GM12891 (cell line): ENCODE measurements around the gene TXNDC5.

Source experiments
- POLR2A ChIP-seq: IDR thresholded peaks from 2 replicates; pipeline ENCODE4 v1.6.1; 2011; ENCODE audit warnings: low read depth, low read length, control low read depth
- POLR2AphosphoS5 ChIP-seq: IDR thresholded peaks from 2 replicates; pipeline ENCODE4 v1.6.1; 2011; ENCODE audit warnings: low read depth, low read length, control low read depth
- POU2F2 ChIP-seq: IDR thresholded peaks from 2 replicates; pipeline ENCODE4 v1.6.1; 2011; ENCODE audit warnings: low read depth, mild to moderate bottlenecking, control low read depth, low read length, moderate library complexity
- SPI1 ChIP-seq: IDR thresholded peaks from 2 replicates; pipeline ENCODE4 v1.6.1; 2011; ENCODE audit warnings: low read depth, low read length, control low read depth
- TAF1 ChIP-seq: IDR thresholded peaks from 2 replicates; pipeline ENCODE4 v1.6.1; 2011; ENCODE audit warnings: low read depth, low read length, control low read depth

DNA sequence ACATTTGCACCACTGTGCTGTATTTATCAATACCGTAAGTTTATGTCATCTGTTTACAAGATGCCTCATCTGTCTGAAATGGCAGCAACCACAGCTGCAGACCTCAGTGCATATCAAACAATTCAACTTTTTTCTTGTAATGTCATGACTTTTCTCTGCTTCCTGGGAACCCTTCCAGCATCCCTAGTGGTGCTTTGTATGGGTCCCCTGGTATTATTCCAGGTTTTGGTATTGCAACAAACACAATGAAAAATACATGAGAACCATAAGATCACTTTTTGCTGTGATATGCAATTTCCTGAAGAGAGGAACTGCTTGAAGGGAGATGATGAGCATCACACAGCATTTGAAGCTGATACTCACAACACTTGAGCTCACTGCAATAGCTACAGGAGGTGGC, 12.0 kb upstream of the TXNDC5 start:
- TF ChIP-seq POLR2AphosphoS5, result no peak
- no peak for TF ChIP-seq SPI1
- TF ChIP-seq POLR2A, result no peak
- no peak for TF ChIP-seq TAF1
- TF ChIP-seq POU2F2, result no peak
